Neutrophil (primary cell): ENCODE results near the gene SUMF1.
"Not testable (repeated sequence)": the region's sequence is repeated elsewhere in the genome, so short reads cannot be mapped to it uniquely, and the experiment has no call there.

Experiments
- H3K27ac ChIP-seq: fragments of 200-600 bp; sonication (generic); 2 replicates; pipeline ENCODE4 v1.5.1; 2016; ENCODE audit warnings: mild to moderate bottlenecking, moderate library complexity
- H3K27me3 ChIP-seq: fragments of 200-600 bp; sonication (generic); 2 replicates; pipeline ENCODE4 v1.6.0; 2016; ENCODE audit warnings: mild to moderate bottlenecking
- H3K36me3 ChIP-seq: fragments of 200-600 bp; sonication (generic); 2 replicates; pipeline ENCODE4 v1.5.1; 2017
- H3K4me1 ChIP-seq, 2 experiments: fragments of 200-600 bp in 1 of 2; sonication (generic) in 1 of 2; 1 replicate in 1 of 2; 2 replicates in 1 of 2; pipeline versions ENCODE4 v1.5.1 to v1.6.1; 2013 to 2016; ENCODE audit warnings: low read depth in 1 of 2, low read length in 1 of 2, mild to moderate bottlenecking in 1 of 2, moderate library complexity in 1 of 2; ENCODE audit not compliant: control insufficient read depth in 1 of 2, insufficient read depth in 1 of 2
- H3K4me3 ChIP-seq, 2 experiments: fragments of 200-600 bp in 1 of 2; sonication (generic) in 1 of 2; 1 replicate in 1 of 2; 2 replicates in 1 of 2; pipeline ENCODE4 v1.5.1; 2013 to 2016; ENCODE audit warnings: low read depth in 1 of 2, low read length in 1 of 2, mild to moderate bottlenecking in 1 of 2, moderate library complexity in 1 of 2
- H3K9me3 ChIP-seq: fragments of 200-600 bp; sonication (generic); 2 replicates; pipeline ENCODE4 v1.5.1; 2016
- TF ChIP-seq, protein P1 (sequence below): fragments of 200-600 bp; sonication (generic); IDR thresholded peaks from 2 replicates; pipeline ENCODE4 v1.5.1; 2016; ENCODE audit warnings: antibody characterized with exemption

Gene SUMF1

DNA sequence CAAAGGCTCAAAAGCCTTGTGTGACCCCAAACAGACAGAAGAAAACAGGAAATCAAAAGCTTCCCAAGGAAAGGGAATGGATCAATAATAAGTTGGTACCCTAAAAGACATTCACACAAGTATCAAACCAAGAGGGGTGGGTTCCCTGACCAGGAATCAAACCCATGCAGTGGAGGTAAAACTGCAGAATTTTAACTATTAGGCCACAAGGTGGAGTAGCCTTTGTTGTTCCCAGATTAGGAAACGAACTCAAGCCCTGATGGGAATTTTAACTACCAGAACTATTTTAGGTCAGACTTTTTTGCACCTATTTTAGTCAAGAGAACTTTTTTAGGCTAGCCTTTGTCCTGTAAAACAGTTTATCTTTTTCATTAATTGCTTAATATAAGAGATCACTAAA lies 132.5 kb downstream of the SUMF1 start:
- Histone ChIP-seq H3K9me3 (no peaks in the 10 kb centered on the region), H3K36me3 (no peaks in the 10 kb centered on the region), H3K27me3 (no peaks in the 10 kb centered on the region), H3K4me1 (no peaks in the 10 kb centered on the region), H3K27ac (no peak overlapping the region), H3K4me3 (no peak overlapping the region)
- TF ChIP-seq, protein P1, sequence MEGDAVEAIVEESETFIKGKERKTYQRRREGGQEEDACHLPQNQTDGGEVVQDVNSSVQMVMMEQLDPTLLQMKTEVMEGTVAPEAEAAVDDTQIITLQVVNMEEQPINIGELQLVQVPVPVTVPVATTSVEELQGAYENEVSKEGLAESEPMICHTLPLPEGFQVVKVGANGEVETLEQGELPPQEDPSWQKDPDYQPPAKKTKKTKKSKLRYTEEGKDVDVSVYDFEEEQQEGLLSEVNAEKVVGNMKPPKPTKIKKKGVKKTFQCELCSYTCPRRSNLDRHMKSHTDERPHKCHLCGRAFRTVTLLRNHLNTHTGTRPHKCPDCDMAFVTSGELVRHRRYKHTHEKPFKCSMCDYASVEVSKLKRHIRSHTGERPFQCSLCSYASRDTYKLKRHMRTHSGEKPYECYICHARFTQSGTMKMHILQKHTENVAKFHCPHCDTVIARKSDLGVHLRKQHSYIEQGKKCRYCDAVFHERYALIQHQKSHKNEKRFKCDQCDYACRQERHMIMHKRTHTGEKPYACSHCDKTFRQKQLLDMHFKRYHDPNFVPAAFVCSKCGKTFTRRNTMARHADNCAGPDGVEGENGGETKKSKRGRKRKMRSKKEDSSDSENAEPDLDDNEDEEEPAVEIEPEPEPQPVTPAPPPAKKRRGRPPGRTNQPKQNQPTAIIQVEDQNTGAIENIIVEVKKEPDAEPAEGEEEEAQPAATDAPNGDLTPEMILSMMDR: no peak

DNA sequence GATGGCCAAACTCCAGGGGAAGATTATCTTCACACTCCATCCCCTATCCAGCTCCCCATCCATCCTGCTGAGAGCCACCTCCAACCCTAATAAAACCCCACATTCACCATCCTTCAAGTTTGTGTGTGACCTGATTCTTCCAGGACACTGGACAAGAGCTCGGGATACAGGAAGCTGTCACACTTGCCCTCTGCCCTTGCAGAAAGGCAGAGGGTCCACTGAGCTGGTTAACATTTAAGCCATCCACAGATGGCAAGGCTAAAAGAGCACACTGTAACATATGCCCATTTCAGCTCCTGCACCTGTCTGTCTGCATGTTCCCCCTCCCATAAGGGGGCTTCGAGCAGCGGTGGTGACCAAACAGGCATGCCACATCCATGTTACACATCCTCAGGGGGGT lies 134.1 kb downstream of the SUMF1 start:
- H3K27me3 ChIP-seq: no peaks in the 10 kb centered on the region
- no peaks in the 10 kb centered on the region for H3K4me1 ChIP-seq
- no peak overlapping the region for H3K4me3 ChIP-seq
- TF ChIP-seq, protein P1: no peak
- no peaks in the 10 kb centered on the region for H3K9me3 ChIP-seq
- H3K27ac ChIP-seq: no peak overlapping the region
- H3K36me3 ChIP-seq: no peaks in the 10 kb centered on the region

DNA sequence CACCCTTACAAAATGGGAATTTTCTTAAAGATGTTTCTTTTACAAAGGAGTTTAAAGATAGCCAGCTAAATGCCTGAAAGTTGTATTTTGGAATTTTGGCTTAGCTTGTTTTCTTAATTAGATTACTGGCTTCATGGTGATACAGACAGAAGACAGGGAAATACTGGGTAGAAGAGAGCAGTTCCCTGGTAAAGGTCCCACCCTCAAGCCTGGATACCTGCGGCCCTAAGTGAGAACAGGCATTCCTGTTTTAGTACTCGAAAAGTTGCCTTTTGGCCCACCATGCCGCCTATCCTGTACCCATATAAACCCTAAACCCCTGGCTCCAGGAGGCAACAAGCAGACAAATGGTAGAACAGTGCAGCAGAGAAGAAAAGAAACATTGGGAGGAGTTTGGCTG lies 134.5 kb downstream of the SUMF1 start:
- no peaks in the 10 kb centered on the region for H3K9me3 ChIP-seq
- H3K36me3 ChIP-seq: no peaks in the 10 kb centered on the region
- H3K27me3 ChIP-seq: no peaks in the 10 kb centered on the region
- TF ChIP-seq, protein P1: no peak
- no peaks in the 10 kb centered on the region for H3K4me1 ChIP-seq
- no peak overlapping the region for H3K4me3 ChIP-seq
- no peak overlapping the region for H3K27ac ChIP-seq

DNA sequence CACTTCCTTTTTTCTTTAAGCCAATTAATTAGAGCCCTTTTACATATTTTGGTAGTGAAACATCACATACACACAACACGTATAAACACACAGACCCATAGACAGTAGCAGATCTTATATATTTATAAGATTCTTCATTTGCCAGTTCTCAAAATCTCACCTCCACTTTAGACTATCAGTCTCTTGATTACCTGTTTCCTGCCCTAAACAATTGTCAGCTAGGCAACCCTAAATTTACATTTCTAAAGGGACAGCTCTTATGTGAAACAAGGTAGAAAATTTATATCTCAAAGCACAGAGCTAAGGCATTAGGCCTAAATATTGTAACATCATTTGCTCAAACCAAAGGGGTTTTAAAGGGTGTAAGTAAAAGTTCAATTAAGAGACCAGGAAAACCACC lies 135.0 kb downstream of the SUMF1 start:
- Histone ChIP-seq H3K9me3 (no peaks in the 10 kb centered on the region), H3K27ac (no peak overlapping the region), H3K27me3 (no peaks in the 10 kb centered on the region), H3K4me1 (no peaks in the 10 kb centered on the region), H3K36me3 (no peaks in the 10 kb centered on the region), H3K4me3 (no peak overlapping the region)
- TF ChIP-seq, protein P1: no peak

DNA sequence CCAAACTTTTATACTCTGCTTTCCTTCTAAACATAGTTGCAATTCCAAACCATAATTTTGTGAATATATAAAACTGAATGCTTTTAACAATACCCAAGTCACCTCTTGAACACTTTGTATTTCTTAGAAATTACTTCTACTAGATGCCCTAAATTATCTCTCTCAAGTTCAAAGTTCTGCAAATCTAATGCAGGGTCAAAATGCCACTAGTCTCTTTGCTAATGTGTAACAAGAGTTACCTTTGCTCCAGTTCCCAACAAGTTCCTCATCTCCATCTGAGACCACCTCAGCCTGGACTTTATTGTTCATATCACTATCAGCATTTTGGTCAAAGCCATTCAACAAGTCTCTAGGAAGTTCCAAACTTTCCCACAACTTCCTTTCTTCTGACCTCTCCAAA lies 137.3 kb downstream of the SUMF1 start:
- H3K27ac ChIP-seq, H3K36me3 ChIP-seq, H3K27me3 ChIP-seq, H3K4me1 ChIP-seq, H3K9me3 ChIP-seq, H3K4me3 ChIP-seq: not testable (repeated sequence)

DNA sequence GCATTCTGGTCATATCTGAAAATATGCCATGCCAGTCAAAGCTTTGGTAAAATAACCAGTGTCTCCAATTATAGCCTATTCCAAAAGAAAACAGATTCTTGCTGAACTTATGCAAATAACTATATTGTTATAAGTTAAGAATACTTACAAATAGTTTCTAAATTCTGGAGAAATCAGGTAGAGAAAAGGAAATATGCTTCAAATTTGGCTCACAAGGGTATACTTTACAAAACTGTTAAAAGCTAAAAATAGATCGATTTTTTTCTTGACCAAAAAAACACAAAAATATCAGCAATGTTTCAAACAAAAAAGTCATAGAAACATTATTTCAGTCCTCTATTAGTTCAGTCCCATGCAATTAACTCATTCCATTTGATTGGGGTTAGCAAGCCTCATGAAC lies 140.2 kb downstream of the SUMF1 start:
- Histone ChIP-seq H3K27me3 (no peaks in the 10 kb centered on the region), H3K27ac (no peak overlapping the region), H3K4me3 (no peak overlapping the region), H3K9me3 (peaks cover 3% of the 10 kb centered on the region), H3K36me3 (no peaks in the 10 kb centered on the region), H3K4me1 (peaks cover 6 to 12% of the 10 kb centered on the region in 2 experiments)
- TF ChIP-seq, protein P1: no peak
